DMS79 (cell line): Measurements from ENCODE around the gene PHF21B.

ENCODE experiments used
- DNase-seq: peaks from one replicate; lab custom pipeline; 2025; lab: John Stamatoyannopoulos, UW

The PHF21B gene

GRCh38 chr22:44990328-44990727, 19.5 kb downstream of the PHF21B start:
- DNase-seq: no peak

- DNase-seq: no peak
Observed at GRCh38 chr22:44988671-44989070, 21.1 kb downstream of the PHF21B start.

GRCh38 chr22:44986926-44987325, 22.9 kb downstream of the PHF21B start:
- no peak for DNase-seq

- DNase-seq: no peak
Observed at GRCh38 chr22:44985906-44986527, 23.8 kb downstream of the PHF21B start.

GRCh38 chr22:44983878-44984482, 25.8 kb downstream of the PHF21B start:
- DNase-seq: no peak

- no peak for DNase-seq
Observed at GRCh38 chr22:44982445-44982844, 27.4 kb downstream of the PHF21B start.

- DNase-seq: no peak
Observed at GRCh38 chr22:44981857-44982256, 27.9 kb downstream of the PHF21B start.

- DNase-seq: no peak
Observed at GRCh38 chr22:44979154-44979553, 30.7 kb downstream of the PHF21B start.

GRCh38 chr22:44975427-44976262, 34.2 kb downstream of the PHF21B start:
- DNase-seq: no peak

- no peak for DNase-seq
Observed at GRCh38 chr22:44974454-44974853, 35.4 kb downstream of the PHF21B start.

- DNase-seq: no peak
Observed at GRCh38 chr22:44973829-44974228, 36.0 kb downstream of the PHF21B start.

GRCh38 chr22:44972363-44973083, 37.3 kb downstream of the PHF21B start:
- no peak for DNase-seq

- DNase-seq: no peak
Observed at GRCh38 chr22:44971651-44972362, 38.0 kb downstream of the PHF21B start.

GRCh38 chr22:44970291-44970690, 39.5 kb downstream of the PHF21B start:
- no peak for DNase-seq

- DNase-seq: no peak
Observed at GRCh38 chr22:44969817-44970216, 40.0 kb downstream of the PHF21B start.

GRCh38 chr22:44968736-44969135, 41.1 kb downstream of the PHF21B start:
- no peak for DNase-seq

GRCh38 chr22:44965171-44965570, 44.6 kb downstream of the PHF21B start:
- no peak for DNase-seq

GRCh38 chr22:44964722-44965078, 45.1 kb downstream of the PHF21B start:
- no peak for DNase-seq

- DNase-seq: no peak
Observed at GRCh38 chr22:44963832-44964721, 45.7 kb downstream of the PHF21B start.

GRCh38 chr22:44962741-44963454, 46.9 kb downstream of the PHF21B start:
- no peak for DNase-seq
